SK-N-SH treated with all-trans-retinoic acid at 6 μM for 48 hours (cell line): ENCODE results near the gene UBQLN4.

Experiments
- ATAC-seq: fragments of 200-7000 bp; cut with Tn5 transposase; 3 replicates; pipeline ENCODE4 v1.9.1; 2020; ENCODE audit warnings: mild to moderate bottlenecking, moderate library complexity
- ARNTL ChIP-seq: fragments of 450-650 bp; formaldehyde crosslinking; IDR thresholded peaks from 2 replicates; pipeline ENCODE4 v1.5.0; 2020; ENCODE audit warnings: low read depth, mild to moderate bottlenecking, moderate library complexity, borderline replicate concordance
- BACH2 ChIP-seq: fragments of 250-450 bp; sonication (Bioruptor Pico); IDR thresholded peaks from 2 replicates; pipeline ENCODE4 v1.9.0; 2021; ENCODE audit warnings: mild to moderate bottlenecking, borderline replicate concordance
- CREB5 ChIP-seq: fragments of 250-450 bp; sonication (Bioruptor Pico); IDR thresholded peaks from 2 replicates; pipeline ENCODE4 v1.5.1; 2020; ENCODE audit warnings: low read depth, mild to moderate bottlenecking, moderate library complexity
- CSDC2 ChIP-seq: fragments of 250-450 bp; sonication (Bioruptor Pico); IDR thresholded peaks from 2 replicates; pipeline ENCODE4 v1.5.0; 2020; ENCODE audit warnings: mild to moderate bottlenecking, moderate library complexity
- ESRRG ChIP-seq: fragments of 250-450 bp; sonication (Bioruptor Pico); IDR thresholded peaks from 2 replicates; pipeline ENCODE4 v1.6.1; 2021; ENCODE audit warnings: mild to moderate bottlenecking
- GLIS3 ChIP-seq: fragments of 250-450 bp; sonication (Bioruptor Pico); IDR thresholded peaks from 2 replicates; pipeline ENCODE4 v1.5.0; 2020; ENCODE audit warnings: mild to moderate bottlenecking, moderate library complexity
- ISL1 ChIP-seq: fragments of 250-450 bp; sonication (Bioruptor Pico); IDR thresholded peaks from 2 replicates; pipeline ENCODE4 v2.1.2; 2022; ENCODE audit warnings: mild to moderate bottlenecking, moderate library complexity
- OSR1 ChIP-seq: fragments of 250-450 bp; sonication (Bioruptor Pico); IDR thresholded peaks from 2 replicates; pipeline ENCODE4 v1.8.0; 2022; ENCODE audit warnings: moderate library complexity, mild to moderate bottlenecking, inconsistent platforms
- PATZ1 ChIP-seq: fragments of 250-450 bp; sonication (Bioruptor Pico); IDR thresholded peaks from 2 replicates; pipeline ENCODE4 v1.8.0; 2020; ENCODE audit warnings: mild to moderate bottlenecking, moderate library complexity, borderline replicate concordance
- POU6F1 ChIP-seq: fragments of 250-450 bp; sonication (Bioruptor Pico); IDR thresholded peaks from 2 replicates; pipeline ENCODE4 v1.8.0; 2021; ENCODE audit warnings: low read depth, mild to moderate bottlenecking, moderate library complexity, borderline replicate concordance
- PPARA ChIP-seq: fragments of 250-450 bp; sonication (Bioruptor Pico); IDR thresholded peaks from 2 replicates; pipeline ENCODE4 v1.5.0; 2020; ENCODE audit warnings: mild to moderate bottlenecking, borderline replicate concordance
- RARB ChIP-seq: fragments of 250-450 bp; sonication (Bioruptor Pico); IDR thresholded peaks from 2 replicates; pipeline ENCODE4 v1.8.0; 2021; ENCODE audit warnings: mild to moderate bottlenecking, moderate library complexity
- SNAI2 ChIP-seq: fragments of 250-450 bp; sonication (Bioruptor Pico); IDR thresholded peaks from 2 replicates; pipeline ENCODE4 v1.5.0; 2020; ENCODE audit warnings: mild to moderate bottlenecking, moderate library complexity
- TCF4 ChIP-seq: fragments of 250-450 bp; sonication (Bioruptor Pico); IDR thresholded peaks from 2 replicates; pipeline ENCODE4 v1.8.0; 2021; ENCODE audit warnings: mild to moderate bottlenecking, moderate library complexity, borderline replicate concordance
- TOX ChIP-seq: fragments of 250-450 bp; sonication (Bioruptor Pico); IDR thresholded peaks from 2 replicates; pipeline ENCODE4 v1.8.0; 2021; ENCODE audit warnings: mild to moderate bottlenecking, moderate library complexity, borderline replicate concordance
- TSHZ2 ChIP-seq: fragments of 250-450 bp; sonication (Bioruptor Pico); IDR thresholded peaks from 2 replicates; pipeline ENCODE4 v1.5.0; 2020; ENCODE audit warnings: mild to moderate bottlenecking, moderate library complexity
- ZC3H10 ChIP-seq: fragments of 250-450 bp; sonication (Bioruptor Pico); IDR thresholded peaks from 2 replicates; pipeline ENCODE4 v1.5.1; 2021; ENCODE audit warnings: mild to moderate bottlenecking, moderate library complexity
- ZFP3 ChIP-seq: fragments of 250-450 bp; sonication (Bioruptor Pico); IDR thresholded peaks from 2 replicates; pipeline ENCODE4 v1.5.0; 2020; ENCODE audit warnings: mild to moderate bottlenecking, moderate library complexity
- ZFP30 ChIP-seq: fragments of 450-650 bp; formaldehyde crosslinking; IDR thresholded peaks from 2 replicates; pipeline ENCODE4 v1.5.0; 2022; ENCODE audit warnings: mild to moderate bottlenecking, moderate library complexity
- ZNF565 ChIP-seq: fragments of 450-650 bp; formaldehyde crosslinking; conservative IDR thresholded peaks from 2 replicates; pipeline ENCODE4 v1.5.0; 2020; ENCODE audit warnings: low read depth, mild to moderate bottlenecking, moderate library complexity
- ZNF70 ChIP-seq: fragments of 450-650 bp; formaldehyde crosslinking; IDR thresholded peaks from 2 replicates; pipeline ENCODE4 v1.5.0; 2020; ENCODE audit warnings: mild to moderate bottlenecking, moderate library complexity
- ZNF8 ChIP-seq: fragments of 450-650 bp; formaldehyde crosslinking; IDR thresholded peaks from 2 replicates; pipeline ENCODE4 v1.5.0; 2020; ENCODE audit warnings: mild to moderate bottlenecking, moderate library complexity

Gene UBQLN4

GRCh38 chr1:156090138-156090839 lies 36.7 kb upstream of the UBQLN4 start:
- peak; percentile 51 for ATAC-seq
- TF ChIP-seq ZFP3 (CRISPR knock-in tag) (no peak), RARB (CRISPR knock-in tag) (no peak), TSHZ2 (CRISPR knock-in tag) (no peak), ZFP30 (CRISPR knock-in tag) (no peak), ZNF70 (CRISPR knock-in tag) (no peak), BACH2 (CRISPR knock-in tag) (no peak), TOX (CRISPR knock-in tag) (no peak), ZNF8 (CRISPR knock-in tag) (no peak)

GRCh38 chr1:156089704-156090103 lies 36.1 kb upstream of the UBQLN4 start:
- no peak for ATAC-seq
- TF ChIP-seq PATZ1 (CRISPR knock-in tag): no peak
- no peak for TF ChIP-seq ARNTL (CRISPR knock-in tag)
- TF ChIP-seq ISL1 (CRISPR knock-in tag): no peak
- no peak for TF ChIP-seq TOX (CRISPR knock-in tag)
- no peak for TF ChIP-seq ZNF8 (CRISPR knock-in tag)
- TF ChIP-seq GLIS3 (CRISPR knock-in tag): no peak
- no peak for TF ChIP-seq CSDC2 (CRISPR knock-in tag)
- TF ChIP-seq SNAI2 (CRISPR knock-in tag): no peak
- TF ChIP-seq TCF4 (CRISPR knock-in tag): no peak
- TF ChIP-seq ZFP3 (CRISPR knock-in tag): no peak
- TF ChIP-seq OSR1 (CRISPR knock-in tag): no peak
- no peak for TF ChIP-seq POU6F1 (CRISPR knock-in tag)
- TF ChIP-seq ESRRG (CRISPR knock-in tag): no peak
- no peak for TF ChIP-seq ZFP30 (CRISPR knock-in tag)
- TF ChIP-seq ZNF70 (CRISPR knock-in tag): no peak

GRCh38 chr1:156086256-156086662 lies 32.7 kb upstream of the UBQLN4 start:
- ATAC-seq: no peak
- TF ChIP-seq POU6F1 (CRISPR knock-in tag) (no peak), TSHZ2 (CRISPR knock-in tag) (no peak), ZNF8 (CRISPR knock-in tag) (no peak), PATZ1 (CRISPR knock-in tag) (no peak), ISL1 (CRISPR knock-in tag) (no peak), TCF4 (CRISPR knock-in tag) (no peak), ZC3H10 (CRISPR knock-in tag) (no peak), ESRRG (CRISPR knock-in tag) (no peak), PPARA (CRISPR knock-in tag) (no peak), SNAI2 (CRISPR knock-in tag) (no peak), TOX (CRISPR knock-in tag) (no peak), BACH2 (CRISPR knock-in tag) (no peak), RARB (CRISPR knock-in tag) (no peak), ZNF565 (no peak), GLIS3 (CRISPR knock-in tag) (no peak), CREB5 (CRISPR knock-in tag) (no peak)
